ENCODE measurements around the gene NPAS3.

GRCh38 chr14:33480071-33480886, 541.6 kb downstream of the NPAS3 start:
- no peak for TF ChIP-seq POLR2A (IDR thresholded peaks at IDR 0.05)
- TF ChIP-seq, protein P1, sequence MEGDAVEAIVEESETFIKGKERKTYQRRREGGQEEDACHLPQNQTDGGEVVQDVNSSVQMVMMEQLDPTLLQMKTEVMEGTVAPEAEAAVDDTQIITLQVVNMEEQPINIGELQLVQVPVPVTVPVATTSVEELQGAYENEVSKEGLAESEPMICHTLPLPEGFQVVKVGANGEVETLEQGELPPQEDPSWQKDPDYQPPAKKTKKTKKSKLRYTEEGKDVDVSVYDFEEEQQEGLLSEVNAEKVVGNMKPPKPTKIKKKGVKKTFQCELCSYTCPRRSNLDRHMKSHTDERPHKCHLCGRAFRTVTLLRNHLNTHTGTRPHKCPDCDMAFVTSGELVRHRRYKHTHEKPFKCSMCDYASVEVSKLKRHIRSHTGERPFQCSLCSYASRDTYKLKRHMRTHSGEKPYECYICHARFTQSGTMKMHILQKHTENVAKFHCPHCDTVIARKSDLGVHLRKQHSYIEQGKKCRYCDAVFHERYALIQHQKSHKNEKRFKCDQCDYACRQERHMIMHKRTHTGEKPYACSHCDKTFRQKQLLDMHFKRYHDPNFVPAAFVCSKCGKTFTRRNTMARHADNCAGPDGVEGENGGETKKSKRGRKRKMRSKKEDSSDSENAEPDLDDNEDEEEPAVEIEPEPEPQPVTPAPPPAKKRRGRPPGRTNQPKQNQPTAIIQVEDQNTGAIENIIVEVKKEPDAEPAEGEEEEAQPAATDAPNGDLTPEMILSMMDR (IDR thresholded peaks at IDR 0.05): no peak
